Measurements from ENCODE around the gene CCNL2. TPM values are rescaled to one million over a fixed set of nuclear protein-coding genes. Genes with fewer than 3 reads are reported as not detected.
"Not testable (repeated sequence)": the region's sequence is repeated elsewhere in the genome, so short reads cannot be mapped to it uniquely, and the experiment has no call there.

The CCNL2 gene
- total RNA-seq, 4 donors from 2014 or later: 122 to 249 (median 142) TPM

DNA sequence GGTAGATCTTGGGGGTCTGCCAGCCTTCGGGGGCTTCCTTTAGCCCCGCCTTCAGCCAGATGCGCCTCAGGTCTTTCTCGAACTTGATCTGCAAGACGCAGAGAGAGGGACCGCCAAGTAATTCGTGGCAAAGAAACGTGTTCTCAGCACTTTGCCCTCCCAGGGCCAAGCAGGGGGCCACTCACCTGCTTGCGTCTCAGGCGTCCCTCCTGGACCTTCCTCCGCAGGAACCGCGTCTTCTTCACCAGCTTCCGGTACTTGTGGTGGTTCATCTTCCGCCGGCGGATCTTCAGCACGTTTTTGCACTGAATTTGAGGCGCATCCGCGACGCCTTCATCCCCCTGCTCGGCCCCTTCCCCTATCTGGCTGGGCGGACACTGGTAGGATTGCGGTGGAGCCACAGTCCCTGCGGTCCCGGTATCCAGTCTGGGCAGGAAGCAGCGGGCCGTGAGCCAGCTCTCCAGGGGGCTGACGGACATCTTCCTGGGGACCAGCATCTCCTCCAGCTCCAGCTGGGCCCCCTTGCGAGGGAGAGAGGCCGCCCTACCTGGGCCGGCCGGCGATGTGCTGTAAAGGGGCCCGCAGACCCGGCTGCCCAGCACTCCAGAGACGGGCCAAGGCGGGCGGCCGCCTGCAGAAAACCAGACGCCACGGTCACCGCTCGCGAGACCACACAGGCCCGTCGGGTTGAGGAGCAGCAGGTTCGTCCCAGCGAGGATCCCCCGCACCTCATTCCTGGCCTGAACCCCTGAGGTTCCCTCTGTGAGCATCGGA is 25.1 kb downstream of the CCNL2 start:
- intact Hi-C loops (cut with DNase I; ENCODE audit: low total_unique reads): no loop called here
- TF ChIP-seq POLR2A (IDR thresholded peaks at IDR 0.05): no peak
- TF ChIP-seq, protein P1, sequence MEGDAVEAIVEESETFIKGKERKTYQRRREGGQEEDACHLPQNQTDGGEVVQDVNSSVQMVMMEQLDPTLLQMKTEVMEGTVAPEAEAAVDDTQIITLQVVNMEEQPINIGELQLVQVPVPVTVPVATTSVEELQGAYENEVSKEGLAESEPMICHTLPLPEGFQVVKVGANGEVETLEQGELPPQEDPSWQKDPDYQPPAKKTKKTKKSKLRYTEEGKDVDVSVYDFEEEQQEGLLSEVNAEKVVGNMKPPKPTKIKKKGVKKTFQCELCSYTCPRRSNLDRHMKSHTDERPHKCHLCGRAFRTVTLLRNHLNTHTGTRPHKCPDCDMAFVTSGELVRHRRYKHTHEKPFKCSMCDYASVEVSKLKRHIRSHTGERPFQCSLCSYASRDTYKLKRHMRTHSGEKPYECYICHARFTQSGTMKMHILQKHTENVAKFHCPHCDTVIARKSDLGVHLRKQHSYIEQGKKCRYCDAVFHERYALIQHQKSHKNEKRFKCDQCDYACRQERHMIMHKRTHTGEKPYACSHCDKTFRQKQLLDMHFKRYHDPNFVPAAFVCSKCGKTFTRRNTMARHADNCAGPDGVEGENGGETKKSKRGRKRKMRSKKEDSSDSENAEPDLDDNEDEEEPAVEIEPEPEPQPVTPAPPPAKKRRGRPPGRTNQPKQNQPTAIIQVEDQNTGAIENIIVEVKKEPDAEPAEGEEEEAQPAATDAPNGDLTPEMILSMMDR (IDR thresholded peaks at IDR 0.05): no peak
- no peak for DNase-seq (ENCODE audit: low spot score in 2 of 2)
- H3K4me3 ChIP-seq (ENCODE audit: low read depth, poor library complexity, severe bottlenecking): peak overlapping the region; percentile 92
- 44 to 51% methylated on average over 44 to 52 of the region's 52 CpGs for WGBS, 2 donors

DNA sequence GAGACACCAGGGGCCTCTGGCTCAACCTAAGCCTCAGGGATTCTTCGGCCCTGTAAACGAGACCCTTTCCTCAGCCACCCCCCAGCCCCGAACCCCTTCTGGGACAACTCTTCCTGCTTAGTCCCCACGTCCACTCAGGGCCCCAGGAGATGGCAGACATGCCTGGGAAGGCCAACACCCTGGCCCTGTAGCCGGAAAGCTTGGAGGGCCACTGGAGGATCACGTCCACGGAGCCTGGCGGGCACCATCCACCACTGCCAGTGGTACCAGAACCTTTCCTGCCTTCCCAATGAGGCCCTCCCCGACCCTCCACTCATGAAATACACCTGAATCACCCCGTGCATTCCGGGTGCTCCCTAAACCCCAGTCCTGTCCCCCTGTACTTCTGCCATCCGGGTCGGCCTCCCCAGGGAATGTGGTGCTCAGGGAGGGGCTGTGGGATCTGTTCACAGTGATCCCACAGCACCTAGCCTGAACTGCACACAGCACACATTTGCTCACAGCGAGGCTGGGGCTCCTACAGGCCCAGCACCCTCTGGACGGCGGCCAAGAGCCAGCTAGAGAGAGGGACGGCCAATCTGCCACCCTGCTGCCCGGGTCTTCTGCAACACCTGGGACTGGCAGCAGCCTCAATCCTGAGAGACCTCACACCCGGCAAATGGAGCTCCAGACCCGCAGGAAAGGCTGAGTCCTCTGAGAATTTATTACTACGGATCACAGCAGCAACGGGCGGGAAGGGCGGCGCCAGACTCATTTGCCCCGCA is 25.9 kb downstream of the CCNL2 start:
- 78 to 83% methylated on average over 15 to 26 of the region's 26 CpGs for WGBS, 2 donors
- TF ChIP-seq, protein P1 (IDR thresholded peaks at IDR 0.05): no peak
- TF ChIP-seq POLR2A (IDR thresholded peaks at IDR 0.05): no peak
- intact Hi-C loops (cut with DNase I; ENCODE audit: low total_unique reads): no loop called here

DNA sequence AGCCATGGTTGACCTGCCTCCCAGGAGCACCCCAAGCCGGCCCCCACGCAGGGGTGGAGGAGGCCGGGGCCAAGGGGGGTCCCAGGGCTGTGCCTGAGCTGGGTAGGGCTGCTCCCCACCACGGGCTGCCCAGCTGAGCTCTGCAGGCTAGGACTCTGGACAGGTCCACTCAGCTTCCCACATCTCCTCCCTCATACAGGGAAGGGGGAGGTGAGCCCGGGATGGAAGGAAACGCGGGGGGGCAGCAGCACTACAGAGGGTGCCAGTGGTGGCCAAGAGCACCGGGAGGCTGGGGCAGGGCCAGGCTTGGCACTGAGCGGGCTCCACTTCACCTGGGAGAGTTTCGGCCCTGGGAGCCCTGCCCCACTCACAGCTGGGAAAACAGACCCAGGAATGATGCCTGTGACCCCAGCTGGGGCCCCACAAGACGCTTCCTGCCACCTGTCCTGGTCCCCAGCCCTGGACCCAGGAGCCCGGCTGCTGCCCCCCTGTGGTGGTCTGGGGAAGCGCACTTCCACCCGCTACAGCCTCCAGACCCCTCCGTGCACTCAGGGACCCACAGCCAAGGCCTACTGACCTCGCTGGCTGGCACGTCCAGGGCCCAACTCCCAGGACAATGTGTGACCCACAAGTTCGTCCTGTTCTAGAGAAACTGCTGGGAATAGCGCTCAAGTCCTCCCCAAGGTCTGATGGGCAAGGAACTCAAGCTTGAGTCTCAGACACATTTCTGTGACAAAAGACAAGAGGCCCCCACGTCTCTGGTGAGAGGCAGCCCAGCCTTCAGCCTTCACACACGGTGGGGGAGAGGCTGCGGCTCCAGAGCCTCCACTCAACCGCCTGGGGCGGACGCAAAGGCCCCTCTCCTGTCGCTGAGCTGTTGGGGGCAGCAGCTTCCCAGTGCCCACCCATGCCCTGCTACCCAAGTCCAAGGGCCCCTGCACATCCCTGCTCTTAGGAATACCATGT is 27.1 kb downstream of the CCNL2 start:
- no peak for TF ChIP-seq POLR2A (IDR thresholded peaks at IDR 0.05)
- TF ChIP-seq, protein P1 (IDR thresholded peaks at IDR 0.05): peak in 1 of 3 donors; percentile 83
- peak in 1 of 2 donors; percentile 95 for DNase-seq (ENCODE audit: low spot score in 2 of 2)
- H3K4me3 ChIP-seq (ENCODE audit: low read depth, poor library complexity, severe bottlenecking): no peak overlapping the region
- intact Hi-C loops (cut with DNase I; ENCODE audit: low total_unique reads): no loop called here
- 24 to 29% methylated on average over 14 to 25 of the region's 26 CpGs for WGBS, 2 donors

More for the DNA sequence above, 25.9 kb downstream of the CCNL2 start:
- DNase-seq (ENCODE audit: low spot score in 2 of 2): no peak
- H3K4me3 ChIP-seq (ENCODE audit: low read depth, poor library complexity, severe bottlenecking): no peak overlapping the region

DNA sequence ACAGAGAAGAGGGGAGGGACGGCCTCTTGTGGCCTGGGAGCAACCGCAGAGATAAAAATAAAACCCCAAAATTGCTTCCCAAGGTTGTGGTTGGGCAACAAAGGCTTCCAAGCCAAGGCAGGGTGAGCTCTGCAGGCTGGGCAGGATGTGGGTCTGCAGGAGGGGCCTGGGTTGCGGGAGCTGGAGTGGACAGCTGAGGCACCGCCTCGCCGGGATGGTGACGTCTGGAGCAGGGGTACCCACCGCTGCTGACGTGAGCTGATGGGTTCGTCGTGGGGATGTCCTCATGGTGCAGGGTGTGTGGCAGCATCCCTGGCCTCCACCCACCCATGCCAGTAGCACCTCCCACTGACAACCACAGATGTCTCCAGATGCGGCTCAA is 27.8 kb downstream of the CCNL2 start:
- H3K4me3 ChIP-seq (ENCODE audit: low read depth, poor library complexity, severe bottlenecking): no peak overlapping the region
- 40 to 41% methylated on average over 3 to 10 of the region's 12 CpGs for WGBS, 2 donors
- TF ChIP-seq, protein P1 (IDR thresholded peaks at IDR 0.05): no peak
- no peak for TF ChIP-seq POLR2A (IDR thresholded peaks at IDR 0.05)
- intact Hi-C loops (cut with DNase I; ENCODE audit: low total_unique reads): no loop called here
- DNase-seq (ENCODE audit: low spot score in 2 of 2): no peak

DNA sequence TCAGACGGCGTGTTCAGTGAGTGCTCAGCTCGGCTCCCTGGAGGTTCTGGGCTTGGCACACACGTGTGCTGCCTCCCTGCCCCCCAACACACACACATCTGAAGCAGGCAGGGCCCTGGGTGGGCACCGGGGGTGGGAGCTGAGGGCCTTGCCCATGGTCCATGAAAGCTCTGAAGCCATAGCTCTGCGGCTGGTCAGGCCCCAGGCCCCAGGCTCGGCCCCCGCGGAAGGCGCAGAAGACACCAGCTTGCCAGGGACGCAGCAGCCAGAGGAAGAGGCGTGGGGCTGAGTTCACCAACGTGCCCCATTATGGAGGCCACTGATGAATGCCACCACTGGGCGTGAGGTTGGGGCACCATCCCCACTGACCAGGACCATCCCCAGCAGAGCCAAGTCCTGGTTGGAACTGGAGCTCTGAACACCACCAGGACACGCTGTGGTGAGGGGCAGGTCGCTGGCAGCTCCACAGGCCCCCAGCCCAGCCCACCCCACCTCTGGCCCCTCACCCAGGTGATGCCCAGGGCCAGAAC is 28.3 kb downstream of the CCNL2 start:
- H3K4me3 ChIP-seq (ENCODE audit: low read depth, poor library complexity, severe bottlenecking): no peak overlapping the region
- intact Hi-C loops (cut with DNase I; ENCODE audit: low total_unique reads): no loop called here
- DNase-seq (ENCODE audit: low spot score in 2 of 2): no peak
- TF ChIP-seq POLR2A (IDR thresholded peaks at IDR 0.05): no peak
- TF ChIP-seq, protein P1 (IDR thresholded peaks at IDR 0.05): no peak
- WGBS, 2 donors: 76 to 79% methylated on average over 12 to 15 of the region's 16 CpGs

DNA sequence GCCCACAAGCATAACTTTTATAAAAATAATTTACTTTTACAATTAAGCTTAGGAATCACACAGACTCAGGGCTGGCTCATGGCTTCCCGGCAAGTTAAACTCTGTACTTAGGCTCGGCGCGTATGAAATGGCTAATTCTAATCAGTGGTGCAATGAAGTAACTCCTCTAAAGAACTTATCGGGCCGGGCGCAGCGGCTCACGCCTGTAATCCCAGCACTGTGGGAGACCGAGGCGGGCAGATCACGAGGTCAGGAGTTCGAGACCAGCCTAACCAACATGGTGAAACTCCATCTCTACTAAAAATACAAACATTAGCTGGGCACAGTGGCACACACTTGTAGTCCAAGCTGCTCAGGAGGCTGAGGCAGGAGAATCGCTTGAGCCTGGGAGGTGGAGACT is 29.0 kb downstream of the CCNL2 start:
- DNase-seq (ENCODE audit: low spot score in 2 of 2); H3K4me3 ChIP-seq (ENCODE audit: low read depth, poor library complexity, severe bottlenecking); intact Hi-C loops (cut with DNase I; ENCODE audit: low total_unique reads): not testable (repeated sequence)
- 82 to 98% methylated on average over 14 of the region's 14 CpGs for WGBS, 2 donors

Data from lower leg skin (tissue), 4 donors.